ENCODE results near the gene PRSS37. TPM values are rescaled to one million over a fixed set of nuclear protein-coding genes. Genes with fewer than 3 reads are reported as not detected.
"Not testable (repeated sequence)": the region's sequence is repeated elsewhere in the genome, so short reads cannot be mapped to it uniquely, and the experiment has no call there.

PRSS37 gene
- total RNA-seq, 1 donor from 2014 or later: not detected

- H3K4me1 Mint-ChIP-seq (ENCODE audit: low read depth): no peaks in the 10 kb centered on the region
Measured at GRCh38 chr7:141840708-141841107, 577 bp downstream of the PRSS37 start.

GRCh38 chr7:141839256-141839655, 2.0 kb downstream of the PRSS37 start:
- no peak for TF ChIP-seq CTCF (IDR thresholded peaks at IDR 0.05)
- no peaks in the 10 kb centered on the region for H3K27me3 Mint-ChIP-seq (ENCODE audit: low read depth)
- no peak overlapping the region for H3K4me3 Mint-ChIP-seq (ENCODE audit: unreplicated experiment)
- no peaks in the 10 kb centered on the region for H3K36me3 Mint-ChIP-seq (ENCODE audit: low read depth)
- H3K9me3 Mint-ChIP-seq (ENCODE audit: low read depth): no peaks in the 10 kb centered on the region
- no peaks in the 10 kb centered on the region for H3K4me1 Mint-ChIP-seq (ENCODE audit: low read depth)
- H3K27ac Mint-ChIP-seq (ENCODE audit: unreplicated experiment): no peak overlapping the region
- DNase-seq (ENCODE audit: low spot score): no peak

More at GRCh38 chr7:141840708-141841107, 577 bp downstream of the PRSS37 start:
- no peaks in the 10 kb centered on the region for H3K27me3 Mint-ChIP-seq (ENCODE audit: low read depth)
- TF ChIP-seq CTCF (IDR thresholded peaks at IDR 0.05): no peak
- H3K36me3 Mint-ChIP-seq (ENCODE audit: low read depth): no peaks in the 10 kb centered on the region
- no peak overlapping the region for H3K27ac Mint-ChIP-seq (ENCODE audit: unreplicated experiment)
- H3K4me3 Mint-ChIP-seq (ENCODE audit: unreplicated experiment): no peak overlapping the region
- no peak for DNase-seq (ENCODE audit: low spot score)
- no peaks in the 10 kb centered on the region for H3K9me3 Mint-ChIP-seq (ENCODE audit: low read depth)

GRCh38 chr7:141838581-141838980, 2.7 kb downstream of the PRSS37 start:
- TF ChIP-seq CTCF (IDR thresholded peaks at IDR 0.05): no peak
- H3K9me3 Mint-ChIP-seq (ENCODE audit: low read depth): no peaks in the 10 kb centered on the region
- H3K27ac Mint-ChIP-seq (ENCODE audit: unreplicated experiment): no peak overlapping the region
- no peak overlapping the region for H3K4me3 Mint-ChIP-seq (ENCODE audit: unreplicated experiment)
- DNase-seq (ENCODE audit: low spot score): no peak
- no peaks in the 10 kb centered on the region for H3K4me1 Mint-ChIP-seq (ENCODE audit: low read depth)
- H3K36me3 Mint-ChIP-seq (ENCODE audit: low read depth): no peaks in the 10 kb centered on the region
- H3K27me3 Mint-ChIP-seq (ENCODE audit: low read depth): no peaks in the 10 kb centered on the region

GRCh38 chr7:141837683-141838082, 3.6 kb downstream of the PRSS37 start:
- H3K27me3 Mint-ChIP-seq (ENCODE audit: low read depth): no peaks in the 10 kb centered on the region
- no peak for DNase-seq (ENCODE audit: low spot score)
- TF ChIP-seq CTCF (IDR thresholded peaks at IDR 0.05): no peak
- H3K36me3 Mint-ChIP-seq (ENCODE audit: low read depth): no peaks in the 10 kb centered on the region
- no peaks in the 10 kb centered on the region for H3K9me3 Mint-ChIP-seq (ENCODE audit: low read depth)
- no peak overlapping the region for H3K27ac Mint-ChIP-seq (ENCODE audit: unreplicated experiment)
- no peak overlapping the region for H3K4me3 Mint-ChIP-seq (ENCODE audit: unreplicated experiment)
- no peaks in the 10 kb centered on the region for H3K4me1 Mint-ChIP-seq (ENCODE audit: low read depth)

GRCh38 chr7:141822432-141822831, 18.9 kb downstream of the PRSS37 start:
- DNase-seq (ENCODE audit: low spot score); H3K4me1 Mint-ChIP-seq (ENCODE audit: low read depth); H3K4me3 Mint-ChIP-seq (ENCODE audit: unreplicated experiment); H3K27ac Mint-ChIP-seq (ENCODE audit: unreplicated experiment); H3K27me3 Mint-ChIP-seq (ENCODE audit: low read depth): not testable (repeated sequence)
- Mint-ChIP-seq H3K36me3 (ENCODE audit: low read depth) (peaks cover 18% of the 10 kb centered on the region), H3K9me3 (ENCODE audit: low read depth) (peaks cover 48% of the 10 kb centered on the region)

GRCh38 chr7:141820067-141820466, 21.2 kb downstream of the PRSS37 start:
- Mint-ChIP-seq H3K4me1 (ENCODE audit: low read depth) (no peaks in the 10 kb centered on the region), H3K27me3 (ENCODE audit: low read depth) (no peaks in the 10 kb centered on the region), H3K36me3 (ENCODE audit: low read depth) (peaks cover 18% of the 10 kb centered on the region), H3K9me3 (ENCODE audit: low read depth) (peaks cover 52% of the 10 kb centered on the region), H3K4me3 (ENCODE audit: unreplicated experiment) (no peak overlapping the region), H3K27ac (ENCODE audit: unreplicated experiment) (no peak overlapping the region)
- no peak for TF ChIP-seq CTCF (IDR thresholded peaks at IDR 0.05)
- DNase-seq (ENCODE audit: low spot score): no peak

All from chondrocyte (in vitro differentiated cells).